Astrocyte (in vitro differentiated cells and primary cell): Measurements from ENCODE around the gene ANO6. TPM values are rescaled to one million over a fixed set of nuclear protein-coding genes. Genes with fewer than 3 reads are reported as not detected.

Source experiments
- DNase-seq: peaks from one replicate; pipeline ENCODE4 v3.0.0-alpha.2; 2010; ENCODE audit warnings: low read depth
- FAIRE-seq: peaks from 2 replicates; lab custom pipeline; 2011; peaks lifted over from hg19 to GRCh38; lab: Jason Lieb, UNC
- H2AFZ ChIP-seq: 2 replicates; pipeline ENCODE4 v1.6.0; 2012; ENCODE audit warnings: low read depth, low read length, inconsistent platforms
- H3K27ac ChIP-seq: 2 replicates; pipeline ENCODE4 v1.5.1; 2011; ENCODE audit warnings: low read depth, low read length, inconsistent platforms
- H3K27me3 ChIP-seq: 2 replicates; pipeline ENCODE4 v1.6.0; 2011; ENCODE audit warnings: low read length, inconsistent platforms; ENCODE audit not compliant: insufficient read depth
- H3K36me3 ChIP-seq: 2 replicates; pipeline ENCODE4 v1.5.1; 2011; ENCODE audit warnings: low read length, inconsistent platforms; ENCODE audit not compliant: insufficient read depth
- H3K4me1 ChIP-seq: 2 replicates; pipeline ENCODE4 v1.5.1; 2011; ENCODE audit warnings: low read length, inconsistent platforms; ENCODE audit not compliant: insufficient read depth
- H3K4me2 ChIP-seq: 2 replicates; pipeline ENCODE4 v1.6.0; 2012; ENCODE audit warnings: low read length, inconsistent platforms
- H3K4me3 ChIP-seq: 2 replicates; pipeline ENCODE4 v1.5.1; 2011; ENCODE audit warnings: low read depth, mild to moderate bottlenecking, low read length, inconsistent platforms; ENCODE audit not compliant: insufficient read depth
- H3K79me2 ChIP-seq: 2 replicates; pipeline ENCODE4 v1.6.0; 2012; ENCODE audit warnings: mild to moderate bottlenecking, low read length, inconsistent platforms; ENCODE audit not compliant: insufficient read depth
- H3K9ac ChIP-seq: 2 replicates; pipeline ENCODE4 v1.6.0; 2012; ENCODE audit warnings: mild to moderate bottlenecking, low read length, inconsistent platforms
- H3K9me3 ChIP-seq: 2 replicates; pipeline ENCODE4 v1.5.1; 2012; ENCODE audit warnings: low read depth, mild to moderate bottlenecking, low read length, inconsistent platforms; ENCODE audit not compliant: insufficient read depth
- H4K20me1 ChIP-seq: 2 replicates; pipeline ENCODE4 v1.6.0; 2012; ENCODE audit warnings: low read length, inconsistent platforms; ENCODE audit not compliant: insufficient read depth
- H3K27ac Mint-ChIP-seq: one replicate; pipeline ENCODE4 v1.8.0; 2021; ENCODE audit warnings: mild to moderate bottlenecking, mixed read lengths; ENCODE audit not compliant: unreplicated experiment
- H3K27me3 Mint-ChIP-seq: one replicate; pipeline ENCODE4 v1.8.0; 2021; ENCODE audit warnings: low read depth, mixed read lengths; ENCODE audit not compliant: unreplicated experiment
- H3K36me3 Mint-ChIP-seq: one replicate; pipeline ENCODE4 v1.8.0; 2021; ENCODE audit warnings: low read depth, mixed read lengths; ENCODE audit not compliant: unreplicated experiment
- H3K4me1 Mint-ChIP-seq: one replicate; pipeline ENCODE4 v1.8.0; 2021; ENCODE audit warnings: low read depth, mixed read lengths; ENCODE audit not compliant: unreplicated experiment
- H3K4me3 Mint-ChIP-seq: one replicate; pipeline ENCODE4 v1.8.0; 2021; ENCODE audit warnings: mild to moderate bottlenecking, moderate library complexity, mixed read lengths; ENCODE audit not compliant: unreplicated experiment
- H3K9me3 Mint-ChIP-seq: one replicate; pipeline ENCODE4 v1.8.0; 2021; ENCODE audit warnings: mild to moderate bottlenecking, mixed read lengths; ENCODE audit not compliant: unreplicated experiment
- CTCF ChIP-seq: IDR thresholded peaks from 2 replicates; pipeline ENCODE4 v1.5.1; 2011; ENCODE audit warnings: low read depth, mild to moderate bottlenecking, inconsistent platforms, low read length, moderate library complexity; ENCODE audit not compliant: insufficient read depth
- EZH2 ChIP-seq: IDR thresholded peaks from 2 replicates; pipeline ENCODE4 v1.6.1; 2012; ENCODE audit warnings: mild to moderate bottlenecking, low read length, inconsistent platforms; ENCODE audit not compliant: insufficient read depth
- total RNA-seq: library from RNA; stranded (reverse); gene quantifications from 2 replicates; pipeline ENCODE4 v1.2.1, GENCODE V29; 2021

ANO6 gene
- total RNA-seq, 1 donor from 2014 or later: 113 TPM

DNA sequence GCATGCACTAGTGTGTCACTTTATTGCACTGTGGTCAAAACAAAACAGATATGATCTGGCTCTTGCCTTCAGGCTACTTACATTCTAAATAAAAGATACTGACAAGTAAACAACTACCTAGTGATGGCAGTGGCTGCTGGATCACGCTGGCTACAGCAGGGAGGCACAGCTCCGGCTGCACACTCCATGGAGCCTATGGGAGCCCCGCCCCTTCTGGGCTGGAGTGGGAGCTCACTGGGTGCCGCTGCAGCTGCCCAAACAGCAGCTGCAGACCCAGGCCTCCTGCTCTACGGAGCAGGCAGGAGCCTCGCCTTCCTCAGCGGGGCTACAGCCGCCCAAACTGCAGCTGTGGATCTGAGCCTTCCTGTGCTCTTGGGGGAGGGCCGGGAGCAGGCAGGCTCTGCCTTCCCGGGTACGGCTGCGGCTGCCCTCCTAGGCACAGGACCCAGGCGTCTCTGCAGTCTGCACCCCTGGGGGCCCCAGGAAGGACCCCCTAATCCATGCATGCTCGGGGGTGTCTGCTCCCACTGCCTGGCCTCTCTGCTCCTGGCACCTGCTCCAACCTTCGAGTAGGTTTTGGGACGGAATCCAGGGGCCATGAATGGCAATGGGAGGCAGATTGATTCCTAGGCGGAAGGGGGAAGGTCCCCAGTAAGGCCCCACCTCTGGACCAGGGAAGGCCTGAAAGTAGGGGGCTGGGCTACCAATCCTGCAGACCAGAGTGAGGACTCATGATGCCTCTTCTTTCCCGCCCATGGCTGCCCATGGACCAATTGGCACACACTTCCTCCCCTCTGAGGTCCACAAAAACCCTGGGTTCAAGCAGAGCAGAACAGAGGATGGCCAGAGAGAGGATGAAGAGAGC lies 253.1 kb downstream of the ANO6 start:
- Mint-ChIP-seq H3K4me3 (no peak overlapping the region), H3K36me3 (peaks cover 2% of the 10 kb centered on the region), H3K27me3 (no peaks in the 10 kb centered on the region), H3K27ac (no peak overlapping the region), H3K9me3 (peaks cover 8% of the 10 kb centered on the region), H3K4me1 (no peaks in the 10 kb centered on the region)
- Histone ChIP-seq H4K20me1 (no peaks in the 10 kb centered on the region), H3K9me3 (no peaks in the 10 kb centered on the region), H3K27me3 (no peaks in the 10 kb centered on the region), H3K4me3 (no peak overlapping the region), H3K79me2 (no peaks in the 10 kb centered on the region), H3K4me1 (no peaks in the 10 kb centered on the region), H3K9ac (no peak overlapping the region), H3K27ac (no peak overlapping the region), H3K36me3 (no peaks in the 10 kb centered on the region), H3K4me2 (no peak overlapping the region), H2AFZ (no peak overlapping the region)
- TF ChIP-seq EZH2: no peak
- no peak for TF ChIP-seq CTCF
- no peak for DNase-seq
- no peak for FAIRE-seq

GRCh38 chr12:45469902-45470301 lies 254.0 kb downstream of the ANO6 start:
- H3K4me2 ChIP-seq: no peak overlapping the region
- H3K9ac ChIP-seq: no peak overlapping the region
- DNase-seq (no peak), FAIRE-seq (no peak)
- Mint-ChIP-seq H3K27ac (no peak overlapping the region), H3K9me3 (peaks cover 8% of the 10 kb centered on the region), H3K4me3 (no peak overlapping the region), H3K4me1 (no peaks in the 10 kb centered on the region), H3K27me3 (no peaks in the 10 kb centered on the region), H3K36me3 (peaks cover 2% of the 10 kb centered on the region)
- H3K9me3 ChIP-seq: no peaks in the 10 kb centered on the region
- H3K4me3 ChIP-seq: no peak overlapping the region
- H3K27ac ChIP-seq: no peak overlapping the region
- H2AFZ ChIP-seq: no peak overlapping the region
- H3K4me1 ChIP-seq: no peaks in the 10 kb centered on the region
- H3K79me2 ChIP-seq: no peaks in the 10 kb centered on the region
- TF ChIP-seq CTCF: no peak
- no peak for TF ChIP-seq EZH2
- H3K27me3 ChIP-seq: no peaks in the 10 kb centered on the region
- no peaks in the 10 kb centered on the region for H4K20me1 ChIP-seq
- H3K36me3 ChIP-seq: no peaks in the 10 kb centered on the region

- H3K36me3 ChIP-seq: no peaks in the 10 kb centered on the region
- no peaks in the 10 kb centered on the region for H3K79me2 ChIP-seq
- H3K4me1 ChIP-seq: no peaks in the 10 kb centered on the region
- no peak for TF ChIP-seq EZH2
- TF ChIP-seq CTCF: no peak
- no peak for FAIRE-seq
- H2AFZ ChIP-seq: no peak overlapping the region
- Mint-ChIP-seq H3K4me1 (no peaks in the 10 kb centered on the region), H3K27ac (no peak overlapping the region), H3K9me3 (peaks cover 24% of the 10 kb centered on the region), H3K4me3 (no peak overlapping the region), H3K27me3 (no peaks in the 10 kb centered on the region), H3K36me3 (peaks cover 2% of the 10 kb centered on the region)
- H3K4me2 ChIP-seq: no peak overlapping the region
- no peak overlapping the region for H3K9ac ChIP-seq
- H3K27me3 ChIP-seq: no peaks in the 10 kb centered on the region
- DNase-seq: no peak
- no peak overlapping the region for H3K4me3 ChIP-seq
- no peaks in the 10 kb centered on the region for H3K9me3 ChIP-seq
- H3K27ac ChIP-seq: no peak overlapping the region
- H4K20me1 ChIP-seq: no peaks in the 10 kb centered on the region
Measured at GRCh38 chr12:45473636-45474035, 257.7 kb downstream of the ANO6 start.
